HepG2 (cell line): ENCODE measurements around the gene DLG2. TPM values are rescaled to one million over a fixed set of nuclear protein-coding genes. Genes with fewer than 3 reads are reported as not detected.
A peak's percentile ranks its signal among the peaks of the same experiment; 100 is the strongest.

Experiments
- DMAP1 ChIP-seq: IDR thresholded peaks from 2 replicates; pipeline ENCODE4 v1.6.1; 2016
- NFKBIZ ChIP-seq: IDR thresholded peaks from 2 replicates; pipeline ENCODE4 v1.6.1; 2018; ENCODE audit warnings: missing genetic modification reagents, missing compliant biosample characterization
- NFYB ChIP-seq: sonication (generic); formaldehyde crosslinking; IDR thresholded peaks from 2 replicates; pipeline ENCODE4 v1.4.0; 2020; ENCODE audit warnings: missing genetic modification reagents
- RFX3 ChIP-seq: IDR thresholded peaks from 2 replicates; pipeline ENCODE4 v1.6.1; 2016; ENCODE audit warnings: missing biosample characterization, missing genetic modification reagents
- SP1 ChIP-seq, 2 experiments: fragments of 450-650 bp in 1 of 2; sonication (generic) in 1 of 2; formaldehyde crosslinking in 1 of 2; IDR thresholded peaks; 2 replicates each; pipeline versions ENCODE4 v1.4.0 to v1.6.1; 2016 to 2020; ENCODE audit warnings: missing genetic modification reagents in 1 of 2
- ZFP36L1 ChIP-seq: sonication (generic); formaldehyde crosslinking; IDR thresholded peaks from 2 replicates; pipeline ENCODE4 v1.8.0; 2022; ENCODE audit warnings: mild to moderate bottlenecking, missing genetic modification reagents, moderate library complexity
- ZNF256 ChIP-seq: sonication (generic); formaldehyde crosslinking; conservative IDR thresholded peaks from 2 replicates; pipeline ENCODE4 v1.4.0; 2020; ENCODE audit warnings: missing genetic modification reagents
- ZNF350 ChIP-seq: sonication (generic); formaldehyde crosslinking; IDR thresholded peaks from 2 replicates; pipeline ENCODE4 v1.4.0; 2020; ENCODE audit warnings: mild to moderate bottlenecking, low read depth, missing genetic modification reagents, borderline replicate concordance
- ZNF557 ChIP-seq: sonication (generic); formaldehyde crosslinking; IDR thresholded peaks from 2 replicates; pipeline ENCODE4 v1.4.0; 2020; ENCODE audit warnings: missing genetic modification reagents
- ZNF616 ChIP-seq: sonication (generic); formaldehyde crosslinking; IDR thresholded peaks from 2 replicates; pipeline ENCODE4 v1.5.0; 2020; ENCODE audit warnings: low read depth, mild to moderate bottlenecking, missing genetic modification reagents
- polyA plus RNA-seq, 8 experiments: library from polyadenylated mRNA; depleted of rRNA in 3 of 8; stranded (reverse) in 7 of 8; unstranded in 1 of 8; fragments of >200 nt; fragmentation: Illumina TruSeq in 4 of 8; extraction: Trizol in 4 of 8; gene quantifications; 2 replicates each; pipeline versions ENCODE4 v1.2.1 to v1.2.3, GENCODE V29; 2011 to 2016; ENCODE audit warnings: low read depth in 4 of 8, missing spikeins in 1 of 8, mixed read lengths in 1 of 8; ENCODE audit not compliant: insufficient read depth in 1 of 8
- total RNA-seq, 5 experiments: library from RNA; depleted of rRNA; stranded (reverse); fragments of >200 nt; fragmentation: Illumina TruSeq; extraction: Trizol; gene quantifications; 2 replicates each; pipeline ENCODE4 v1.2.3, GENCODE V29; 2016; ENCODE audit warnings: low read depth in 1 of 5
- TF ChIP-seq, protein P1 (sequence below): sonication (generic); formaldehyde crosslinking; IDR thresholded peaks from 2 replicates; pipeline ENCODE4 v1.4.0; 2020; ENCODE audit warnings: missing genetic modification reagents
- TF ChIP-seq, protein P2 (sequence below): IDR thresholded peaks from 2 replicates; pipeline ENCODE4 v1.6.1; 2016; ENCODE audit warnings: mild to moderate bottlenecking

DLG2 gene
- total and polyA plus RNA-seq, 2 of the 13 experiments (the other 11 are each of a cell fraction or from before 2014, with no cell fraction given) = 0.46 to 1.0 TPM

DNA sequence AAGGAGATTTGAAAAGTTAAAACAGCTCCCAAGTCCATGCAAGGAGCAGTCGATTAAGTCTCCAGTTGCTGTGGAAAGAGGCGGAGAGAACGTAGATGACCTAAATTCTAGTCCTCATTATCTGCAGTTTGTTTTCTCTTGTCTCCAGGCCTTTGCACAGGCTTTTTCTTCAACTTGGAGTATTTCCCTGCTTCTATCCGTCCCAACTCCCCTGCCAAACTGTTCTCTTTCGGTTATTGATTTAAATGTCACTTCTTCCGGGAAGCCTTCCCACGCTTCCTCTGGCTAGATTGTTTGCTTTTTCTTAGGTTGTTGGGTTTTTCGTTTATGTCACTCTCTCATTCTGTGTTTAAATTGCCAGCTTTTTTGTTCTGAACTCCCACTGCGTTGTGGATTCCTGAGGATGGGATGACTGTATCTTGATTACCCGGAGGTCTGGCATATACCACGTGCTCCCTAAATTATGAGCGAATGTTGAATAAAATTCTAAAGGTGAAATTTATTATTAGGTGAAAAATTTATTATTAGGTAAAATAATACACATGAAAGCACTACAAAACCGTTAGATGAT lies 1.7 kb upstream of the DLG2 start (continued):
- TF ChIP-seq NFYB (CRISPR knock-in tag) = no peak
- TF ChIP-seq RFX3 (CRISPR knock-in tag) = no peak
- TF ChIP-seq ZNF350 (CRISPR knock-in tag) = no peak
- TF ChIP-seq, protein P1, sequence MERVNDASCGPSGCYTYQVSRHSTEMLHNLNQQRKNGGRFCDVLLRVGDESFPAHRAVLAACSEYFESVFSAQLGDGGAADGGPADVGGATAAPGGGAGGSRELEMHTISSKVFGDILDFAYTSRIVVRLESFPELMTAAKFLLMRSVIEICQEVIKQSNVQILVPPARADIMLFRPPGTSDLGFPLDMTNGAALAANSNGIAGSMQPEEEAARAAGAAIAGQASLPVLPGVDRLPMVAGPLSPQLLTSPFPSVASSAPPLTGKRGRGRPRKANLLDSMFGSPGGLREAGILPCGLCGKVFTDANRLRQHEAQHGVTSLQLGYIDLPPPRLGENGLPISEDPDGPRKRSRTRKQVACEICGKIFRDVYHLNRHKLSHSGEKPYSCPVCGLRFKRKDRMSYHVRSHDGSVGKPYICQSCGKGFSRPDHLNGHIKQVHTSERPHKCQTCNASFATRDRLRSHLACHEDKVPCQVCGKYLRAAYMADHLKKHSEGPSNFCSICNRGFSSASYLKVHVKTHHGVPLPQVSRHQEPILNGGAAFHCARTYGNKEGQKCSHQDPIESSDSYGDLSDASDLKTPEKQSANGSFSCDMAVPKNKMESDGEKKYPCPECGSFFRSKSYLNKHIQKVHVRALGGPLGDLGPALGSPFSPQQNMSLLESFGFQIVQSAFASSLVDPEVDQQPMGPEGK (CRISPR knock-in tag) = no peak
- no peak for TF ChIP-seq ZNF616 (CRISPR knock-in tag)
- no peak for TF ChIP-seq ZNF557 (CRISPR knock-in tag)
- TF ChIP-seq, protein P2, sequence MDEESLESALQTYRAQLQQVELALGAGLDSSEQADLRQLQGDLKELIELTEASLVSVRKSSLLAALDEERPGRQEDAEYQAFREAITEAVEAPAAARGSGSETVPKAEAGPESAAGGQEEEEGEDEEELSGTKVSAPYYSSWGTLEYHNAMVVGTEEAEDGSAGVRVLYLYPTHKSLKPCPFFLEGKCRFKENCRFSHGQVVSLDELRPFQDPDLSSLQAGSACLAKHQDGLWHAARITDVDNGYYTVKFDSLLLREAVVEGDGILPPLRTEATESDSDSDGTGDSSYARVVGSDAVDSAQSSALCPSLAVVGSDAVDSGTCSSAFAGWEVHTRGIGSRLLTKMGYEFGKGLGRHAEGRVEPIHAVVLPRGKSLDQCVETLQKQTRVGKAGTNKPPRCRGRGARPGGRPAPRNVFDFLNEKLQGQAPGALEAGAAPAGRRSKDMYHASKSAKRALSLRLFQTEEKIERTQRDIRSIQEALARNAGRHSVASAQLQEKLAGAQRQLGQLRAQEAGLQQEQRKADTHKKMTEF = 0 out of 2 replicates have a peak, but pooled peaks have one; percentile 4
- no peak for TF ChIP-seq ZNF256 (CRISPR knock-in tag)
- TF ChIP-seq ZFP36L1 (CRISPR knock-in tag) = no peak; the same call in 1 of the 2 replicates
- no peak for TF ChIP-seq SP1 (IDR thresholded peaks at IDR 0.05)
- TF ChIP-seq SP1 (CRISPR knock-in tag; IDR thresholded peaks at IDR 0.05) = no peak
- TF ChIP-seq NFKBIZ (CRISPR knock-in tag) = no peak
- TF ChIP-seq DMAP1 (CRISPR knock-in tag) = 0 out of 2 replicates have a peak, but pooled peaks have one; percentile 17
- TF ChIP-seq, all 625 proteins: peak for 19
